Camera-type eye (tissue), 1 donor: Measurements from ENCODE around the gene FOXO4. TPM values are rescaled to one million over a fixed set of nuclear protein-coding genes. Genes with fewer than 3 reads are reported as not detected.

Source experiments
- total RNA-seq: library from RNA; depleted of rRNA; stranded (reverse); fragments of >200 nt; gene quantifications from one replicate; pipeline ENCODE4 v1.2.3, GENCODE V29; 2014

The FOXO4 gene, protein sequence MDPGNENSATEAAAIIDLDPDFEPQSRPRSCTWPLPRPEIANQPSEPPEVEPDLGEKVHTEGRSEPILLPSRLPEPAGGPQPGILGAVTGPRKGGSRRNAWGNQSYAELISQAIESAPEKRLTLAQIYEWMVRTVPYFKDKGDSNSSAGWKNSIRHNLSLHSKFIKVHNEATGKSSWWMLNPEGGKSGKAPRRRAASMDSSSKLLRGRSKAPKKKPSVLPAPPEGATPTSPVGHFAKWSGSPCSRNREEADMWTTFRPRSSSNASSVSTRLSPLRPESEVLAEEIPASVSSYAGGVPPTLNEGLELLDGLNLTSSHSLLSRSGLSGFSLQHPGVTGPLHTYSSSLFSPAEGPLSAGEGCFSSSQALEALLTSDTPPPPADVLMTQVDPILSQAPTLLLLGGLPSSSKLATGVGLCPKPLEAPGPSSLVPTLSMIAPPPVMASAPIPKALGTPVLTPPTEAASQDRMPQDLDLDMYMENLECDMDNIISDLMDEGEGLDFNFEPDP
- 16.6 TPM for total RNA-seq

DNA sequence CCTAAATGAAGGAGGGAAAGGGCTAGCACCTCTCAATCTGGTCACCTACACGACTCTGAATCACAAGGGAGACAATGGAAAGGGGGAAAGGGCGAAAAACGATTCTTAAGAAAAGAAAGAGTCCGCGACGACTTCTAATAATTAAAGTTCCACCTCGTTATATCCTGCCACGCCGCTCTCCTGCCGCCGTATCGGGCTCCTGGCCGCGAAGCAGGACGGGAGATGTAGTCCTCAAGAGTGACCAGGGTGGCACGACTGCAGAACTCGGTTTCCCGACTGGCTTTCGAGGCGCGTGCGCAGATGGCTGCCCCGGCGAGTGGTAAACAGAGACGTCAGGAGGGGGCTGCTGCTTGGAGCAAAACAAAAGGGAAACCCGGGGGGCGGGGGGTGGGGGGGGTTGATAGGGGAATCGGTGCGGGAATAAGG is at the start of gene FOXO4:
Gene FOXO4, plus strand, starts transcription at position 297 of the 426 bp plus-strand sequence. CDS start 678 bp downstream, outside the sequence.

DNA sequence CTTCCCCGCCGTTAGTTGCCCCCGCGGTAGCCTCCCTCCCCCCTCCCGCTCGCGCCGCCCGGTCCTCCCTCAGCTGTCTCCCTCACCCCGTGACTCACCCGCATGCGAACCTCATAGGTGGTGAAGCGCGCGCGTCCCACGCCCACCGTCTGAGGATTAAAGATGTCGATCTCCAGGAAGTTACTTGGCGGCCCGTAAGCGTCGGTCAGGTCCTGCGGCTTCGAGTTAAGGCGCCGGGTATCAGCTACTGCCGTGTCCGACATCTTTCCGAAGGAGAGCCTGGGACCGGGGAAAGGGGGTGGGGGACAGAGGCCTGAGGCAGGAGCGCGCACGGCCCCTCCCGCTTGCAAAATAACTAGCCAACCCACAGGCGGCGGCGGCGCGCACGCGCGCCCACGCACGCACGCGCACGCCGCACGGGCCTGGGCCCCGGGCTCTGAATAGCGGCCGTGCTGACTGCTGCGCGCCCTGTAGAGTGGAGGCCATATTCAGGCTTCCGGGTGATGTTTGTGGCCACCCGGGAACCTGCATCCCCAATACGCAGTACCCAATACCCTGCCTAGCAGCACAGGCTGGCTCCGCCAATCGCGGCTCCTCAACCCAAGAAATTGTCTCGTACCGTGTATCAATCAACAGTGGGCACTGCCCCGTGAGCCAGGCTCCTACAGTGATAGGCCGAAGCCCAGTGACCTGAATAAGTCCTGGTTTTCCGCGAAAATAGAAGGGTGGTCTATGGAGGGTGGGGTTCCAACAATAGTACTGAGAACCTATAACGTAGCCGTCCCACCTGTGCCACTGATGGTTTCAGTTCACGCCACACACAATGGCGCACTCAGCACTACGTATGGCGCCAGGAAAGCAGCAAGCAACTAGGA is 27.4 kb upstream of the FOXO4 start, which contains the start of gene SNX12:
Gene SNX12, minus strand, starts transcription at position 291 of the 875 bp plus-strand sequence. Its CDS starts 28 bp downstream, at position 263.

DNA sequence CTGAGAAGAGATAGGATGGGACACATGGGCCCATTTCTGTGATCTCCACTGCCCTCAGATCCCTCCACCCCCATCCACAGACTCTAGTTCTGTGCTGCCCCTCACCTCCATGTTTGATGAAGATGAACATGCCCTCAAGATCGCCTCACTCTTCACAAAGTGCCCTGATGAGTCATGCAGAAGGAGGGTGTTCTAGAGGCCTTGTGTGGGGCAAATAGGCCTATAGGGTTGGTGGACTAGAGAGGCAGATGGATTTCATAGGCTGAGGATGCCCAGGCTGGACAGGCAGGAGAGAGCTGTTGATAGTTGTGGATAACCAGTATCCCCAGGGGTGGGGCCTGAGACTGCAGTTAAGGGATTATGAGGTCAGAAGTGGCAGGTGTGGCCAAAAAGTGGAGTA is 10.8 kb downstream of the FOXO4 start, which contains the start of gene CXorf65:
Gene CXorf65, minus strand, starts transcription at position 314 of the 400 bp plus-strand sequence. Its CDS starts 184 bp downstream, at position 130.

DNA sequence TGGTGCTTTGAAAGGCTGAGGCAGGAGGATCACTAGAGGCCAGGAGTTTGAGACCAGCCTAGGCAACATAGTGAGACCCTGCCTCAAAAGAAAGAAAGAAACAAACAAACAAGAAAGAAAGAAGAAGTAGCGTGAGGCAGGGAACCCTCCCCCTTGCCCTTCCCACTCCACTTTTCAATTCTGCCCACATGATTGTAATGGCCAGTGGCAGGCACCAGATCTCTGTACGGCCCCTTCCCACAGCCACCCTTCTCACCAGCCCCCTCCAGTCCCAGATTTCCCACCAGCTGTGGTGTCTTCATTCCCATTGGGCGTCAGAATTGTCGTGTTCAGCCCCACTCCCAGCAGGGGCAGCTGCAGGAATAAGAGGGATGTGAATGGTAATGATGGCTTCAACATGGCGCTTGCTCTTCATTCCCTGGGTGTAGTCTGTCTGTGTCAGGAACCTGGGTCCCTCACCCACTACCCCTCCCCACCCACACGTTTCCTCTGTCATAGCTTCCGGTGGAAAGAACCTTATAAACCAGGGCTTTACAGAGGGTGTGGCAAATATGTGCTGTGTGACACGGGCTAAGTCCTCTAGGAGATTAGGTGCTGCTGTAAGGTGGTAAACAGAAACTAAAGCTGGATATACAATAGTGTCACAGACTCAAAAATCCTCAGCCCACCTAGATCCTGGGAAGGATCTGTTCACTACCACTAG is 15.6 kb downstream of the FOXO4 start, which contains the start of gene IL2RG:
Gene IL2RG, minus strand, starts transcription at position 437 of the 703 bp plus-strand sequence. Its CDS starts 38 bp downstream, at position 399.

DNA sequence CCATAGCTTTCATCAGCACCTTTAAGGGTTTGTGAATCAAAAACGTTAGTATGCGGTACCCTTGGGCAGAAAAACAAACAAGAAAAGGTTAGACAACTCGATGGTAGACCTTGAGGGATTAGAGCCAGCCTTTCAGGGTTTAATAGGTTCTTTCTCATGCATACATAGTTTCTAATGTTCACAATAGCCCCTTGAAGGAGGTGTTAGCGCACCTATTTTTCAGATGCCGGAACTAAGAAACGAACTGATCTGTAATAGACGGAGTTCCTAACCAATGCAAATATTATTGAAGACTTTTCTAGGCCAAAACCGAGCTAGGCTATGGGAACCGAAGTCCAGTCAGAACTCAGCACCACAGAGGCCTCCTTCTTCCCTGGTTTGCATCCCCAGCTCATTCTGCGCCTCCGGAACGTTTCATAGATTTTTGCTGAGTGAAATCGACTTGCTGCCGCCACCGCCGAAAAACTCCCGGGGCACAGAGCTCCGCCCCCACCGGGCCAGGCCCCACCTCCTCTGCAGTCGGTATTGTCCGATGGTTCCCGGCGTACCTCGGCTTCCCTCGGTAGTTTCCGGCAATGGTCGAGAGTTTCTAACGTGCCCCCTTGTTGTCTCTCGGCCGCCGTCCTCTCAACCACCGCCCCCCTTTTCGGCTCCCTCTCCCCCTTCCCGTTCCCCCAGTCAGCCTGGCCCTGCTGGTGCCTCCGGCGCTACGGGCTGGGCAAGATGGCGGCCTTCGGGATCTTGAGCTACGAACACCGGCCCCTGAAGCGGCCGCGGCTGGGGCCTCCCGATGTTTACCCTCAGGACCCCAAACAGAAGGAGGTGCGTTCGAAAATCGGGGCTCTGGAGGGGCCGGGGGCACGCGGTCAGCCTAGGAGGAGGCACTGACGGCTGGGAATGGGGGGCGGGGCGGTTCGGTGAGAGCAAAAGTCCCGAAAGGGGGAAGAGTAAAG is 22.7 kb downstream of the FOXO4 start, which contains the start of gene MED12:
Gene MED12, plus strand, starts transcription at position 565 of the 953 bp plus-strand sequence. Its CDS starts 159 bp downstream, at position 724.

DNA sequence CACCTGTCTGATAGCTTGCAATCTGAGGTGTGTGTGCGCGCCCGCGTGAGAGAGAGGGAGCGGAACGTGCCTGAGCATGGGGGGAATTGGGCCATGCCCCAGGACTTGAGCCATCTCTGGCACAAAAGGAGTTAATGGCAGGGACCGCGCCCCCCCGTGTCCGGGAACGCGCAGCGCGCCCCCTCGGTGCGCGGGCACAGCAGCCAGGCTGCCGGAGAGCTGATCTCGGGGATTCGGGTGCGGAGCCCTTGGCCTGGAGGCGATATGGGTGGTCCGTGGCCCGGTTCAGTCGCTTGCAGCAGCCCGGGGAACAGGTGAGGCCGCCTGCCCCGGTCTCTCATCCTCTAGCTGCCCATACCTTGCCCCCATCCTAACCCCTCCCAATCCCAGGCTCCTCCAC is 49.0 kb downstream of the FOXO4 start, which contains the start of gene NLGN3:
Gene NLGN3, plus strand, starts transcription at position 191 of the 400 bp plus-strand sequence. CDS start 2,909 bp downstream, outside the sequence.

Other genes starting within 250 kb of the FOXO4 start
- gene TEX11, start 187.1 kb upstream of the FOXO4 start, total RNA-seq: 0.33 TPM
- gene SLC7A3, start 164.8 kb upstream of the FOXO4 start, total RNA-seq: 3.6 TPM
- gene SNX12, start 27.5 kb upstream of the FOXO4 start, total RNA-seq: 62.5 TPM
- gene CXorf65, start 10.9 kb downstream of the FOXO4 start, total RNA-seq: not detected
- gene IL2RG, start 15.7 kb downstream of the FOXO4 start, total RNA-seq: 1.3 TPM
- gene MED12, start 22.7 kb downstream of the FOXO4 start, total RNA-seq: 48.8 TPM
- 20.5 TPM for gene NLGN3, start 49.0 kb downstream of the FOXO4 start, total RNA-seq
- gene GJB1, start 127.4 kb downstream of the FOXO4 start, total RNA-seq: 0.49 TPM
- gene ZMYM3, start 158.3 kb downstream of the FOXO4 start, total RNA-seq: 28.6 TPM
- gene NONO, start 187.8 kb downstream of the FOXO4 start, total RNA-seq: 397 TPM
- 7.5 TPM for gene ITGB1BP2, start 205.9 kb downstream of the FOXO4 start, total RNA-seq